Keratinocyte (primary cell): ENCODE measurements around the gene CAT. TPM values are rescaled to one million over a fixed set of nuclear protein-coding genes. Genes with fewer than 3 reads are reported as not detected.

Source experiments
- DNase-seq: peaks from one replicate; pipeline ENCODE4 v3.0.0-alpha.2; 2011; ENCODE audit warnings: low read depth, missing footprints, low spot score
- FAIRE-seq: peaks from 2 replicates; lab custom pipeline; 2011; peaks lifted over from hg19 to GRCh38; lab: Jason Lieb, UNC
- H2AFZ ChIP-seq: 2 replicates; pipeline ENCODE4 v1.6.0; 2012; ENCODE audit warnings: low read length, control low read depth, inconsistent platforms; ENCODE audit not compliant: control insufficient read depth
- H3K27ac ChIP-seq: 2 replicates; pipeline ENCODE4 v1.5.1; 2011; ENCODE audit warnings: low read length; ENCODE audit not compliant: control insufficient read depth, insufficient read depth
- H3K27me3 ChIP-seq: 3 replicates; pipeline ENCODE4 v1.6.0; 2011; ENCODE audit warnings: low read length; ENCODE audit not compliant: control insufficient read depth, insufficient read depth; ENCODE audit errors: extremely low read depth
- H3K36me3 ChIP-seq, 2 experiments: 2 replicates in 1 of 2; 3 replicates in 1 of 2; pipeline ENCODE4 v1.5.1; 2011; ENCODE audit warnings: low read length in 2 of 2, mild to moderate bottlenecking in 1 of 2; ENCODE audit not compliant: control insufficient read depth in 2 of 2, insufficient read depth in 2 of 2; ENCODE audit errors: extremely low read depth in 1 of 2
- H3K4me1 ChIP-seq: 3 replicates; pipeline ENCODE4 v1.5.1; 2011; ENCODE audit warnings: low read length; ENCODE audit not compliant: control insufficient read depth, insufficient read depth; ENCODE audit errors: extremely low read depth
- H3K4me2 ChIP-seq: 3 replicates; pipeline ENCODE4 v1.6.0; 2011; ENCODE audit warnings: low read depth, low read length; ENCODE audit not compliant: control insufficient read depth, insufficient read depth; ENCODE audit errors: extremely low read depth
- H3K4me3 ChIP-seq, 3 experiments: fragments of 200-600 bp in 1 of 3; sonication (generic) in 1 of 3; 2 replicates in 2 of 3; 3 replicates in 1 of 3; pipeline ENCODE4 v1.5.1; 2011 to 2016; ENCODE audit warnings: low read length in 3 of 3, mild to moderate bottlenecking in 3 of 3, control low read depth in 2 of 3, inconsistent platforms in 1 of 3, low read depth in 1 of 3, mixed read lengths in 1 of 3, mixed run types in 1 of 3, moderate library complexity in 1 of 3; ENCODE audit not compliant: control insufficient read depth in 2 of 3, insufficient read depth in 2 of 3; ENCODE audit errors: extremely low read depth in 1 of 3
- H3K79me2 ChIP-seq: 2 replicates; pipeline ENCODE4 v1.6.0; 2012; ENCODE audit warnings: low read length; ENCODE audit not compliant: control insufficient read depth, insufficient read depth
- H3K9ac ChIP-seq: 3 replicates; pipeline ENCODE4 v1.6.0; 2011; ENCODE audit warnings: low read length; ENCODE audit not compliant: control insufficient read depth, insufficient read depth; ENCODE audit errors: extremely low read depth
- H3K9me1 ChIP-seq: 3 replicates; pipeline ENCODE4 v1.6.0; 2011; ENCODE audit warnings: low read length; ENCODE audit not compliant: control insufficient read depth, insufficient read depth; ENCODE audit errors: extremely low read depth
- H3K9me3 ChIP-seq: 2 replicates; pipeline ENCODE4 v1.5.1; 2012; ENCODE audit warnings: low read depth, low read length; ENCODE audit not compliant: control insufficient read depth
- H4K20me1 ChIP-seq: 3 replicates; pipeline ENCODE4 v1.6.0; 2011; ENCODE audit warnings: low read length; ENCODE audit not compliant: control insufficient read depth, insufficient read depth; ENCODE audit errors: extremely low read depth
- EZH2 ChIP-seq: IDR thresholded peaks from one replicate; pipeline ENCODE4 v1.6.1; 2012; ENCODE audit warnings: inconsistent platforms, mild to moderate bottlenecking, low read length, moderate library complexity
- dilution Hi-C: fragments of 300-500 bp; cut with MboI; formaldehyde crosslinking; loops from one replicate; pipeline ENCODE4 v1.7.0; 2020; ENCODE audit warnings: low sequenced_read_pairs; ENCODE audit not compliant: extremely low pct_ligation_motif_present
- polyA plus RNA-seq, 5 experiments: library from polyadenylated mRNA; depleted of rRNA in 3 of 5; stranded (reverse) in 3 of 5; stranded (forward) in 1 of 5; unstranded in 1 of 5; fragments of >200 nt; gene quantifications; 1 replicate in 1 of 5; 2 replicates in 3 of 5; 3 replicates in 1 of 5; pipeline versions ENCODE4 v1.2.1 to v1.2.3, GENCODE V29; 2011 to 2012; ENCODE audit warnings: missing spikeins in 2 of 5, low read depth in 1 of 5, low replicate concordance in 1 of 5
- TF ChIP-seq, protein P1 (sequence below), 3 experiments: IDR thresholded peaks in 1 of 3; conservative IDR thresholded peaks in 1 of 3; optimal IDR thresholded peaks in 1 of 3; 2 replicates in 2 of 3; 3 replicates in 1 of 3; pipeline versions ENCODE3 to v1.5.1; 2011; ENCODE audit warnings: low read length in 3 of 3, mild to moderate bottlenecking in 3 of 3, moderate library complexity in 2 of 3, control low read depth in 1 of 3, inconsistent platforms in 1 of 3; ENCODE audit not compliant: insufficient read depth in 2 of 3; ENCODE audit errors: extremely low read depth in 1 of 3

CAT gene
- polyA plus RNA-seq, 1 donor (not counting 4 experiments of a cell fraction or from before 2014, with no cell fraction given), result 94.8 TPM

DNA sequence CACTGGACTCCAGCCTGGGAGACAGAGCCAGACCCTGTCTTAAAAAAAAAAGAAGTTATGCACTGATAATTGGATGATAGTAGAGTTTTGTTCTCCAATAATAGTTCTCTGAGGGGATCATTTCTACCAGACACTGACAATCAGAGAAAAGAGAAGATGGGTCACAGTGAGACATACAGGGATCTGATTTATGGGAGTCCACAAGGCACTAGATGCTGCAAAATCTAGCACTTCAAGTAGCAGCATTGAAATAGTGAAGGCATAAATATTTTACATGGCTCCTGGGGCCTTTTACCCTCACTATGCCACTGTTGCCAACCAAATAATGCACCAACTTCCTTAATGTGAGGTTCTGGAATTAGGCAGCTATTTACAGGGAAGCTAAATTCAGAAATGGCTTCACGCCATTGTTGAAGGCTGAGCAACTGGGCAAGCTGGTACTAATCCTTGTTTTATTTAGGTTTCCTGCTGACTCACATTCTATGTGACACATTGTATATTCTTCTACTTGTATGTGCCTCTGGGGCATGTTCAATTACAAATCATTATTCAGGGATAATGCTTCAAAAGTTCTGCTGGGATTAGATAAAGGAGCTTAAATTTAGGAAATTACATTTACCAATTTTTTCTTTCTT lies 42.7 kb upstream of the CAT start:
- Histone ChIP-seq H3K9me1 (no peaks in the 10 kb centered on the region), H3K4me2 (peak overlapping the region; percentile 73), H3K27ac (peak overlapping the region; percentile 42), H3K36me3 (no peaks in the 10 kb centered on the region), H3K9ac (no peak overlapping the region), H3K79me2 (no peaks in the 10 kb centered on the region), H2AFZ (no peak overlapping the region), H3K9me3 (no peaks in the 10 kb centered on the region), H3K27me3 (no peaks in the 10 kb centered on the region), H4K20me1 (no peaks in the 10 kb centered on the region), H3K4me1 (peaks cover 30% of the 10 kb centered on the region), H3K4me3 (peak overlapping the region in 2 of 3 experiments; percentile 23 to 26)
- no peak for TF ChIP-seq EZH2
- TF ChIP-seq, protein P1, sequence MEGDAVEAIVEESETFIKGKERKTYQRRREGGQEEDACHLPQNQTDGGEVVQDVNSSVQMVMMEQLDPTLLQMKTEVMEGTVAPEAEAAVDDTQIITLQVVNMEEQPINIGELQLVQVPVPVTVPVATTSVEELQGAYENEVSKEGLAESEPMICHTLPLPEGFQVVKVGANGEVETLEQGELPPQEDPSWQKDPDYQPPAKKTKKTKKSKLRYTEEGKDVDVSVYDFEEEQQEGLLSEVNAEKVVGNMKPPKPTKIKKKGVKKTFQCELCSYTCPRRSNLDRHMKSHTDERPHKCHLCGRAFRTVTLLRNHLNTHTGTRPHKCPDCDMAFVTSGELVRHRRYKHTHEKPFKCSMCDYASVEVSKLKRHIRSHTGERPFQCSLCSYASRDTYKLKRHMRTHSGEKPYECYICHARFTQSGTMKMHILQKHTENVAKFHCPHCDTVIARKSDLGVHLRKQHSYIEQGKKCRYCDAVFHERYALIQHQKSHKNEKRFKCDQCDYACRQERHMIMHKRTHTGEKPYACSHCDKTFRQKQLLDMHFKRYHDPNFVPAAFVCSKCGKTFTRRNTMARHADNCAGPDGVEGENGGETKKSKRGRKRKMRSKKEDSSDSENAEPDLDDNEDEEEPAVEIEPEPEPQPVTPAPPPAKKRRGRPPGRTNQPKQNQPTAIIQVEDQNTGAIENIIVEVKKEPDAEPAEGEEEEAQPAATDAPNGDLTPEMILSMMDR (optimal IDR thresholded peaks at IDR 0.05 in 1 of 3, IDR thresholded peaks at IDR 0.05 in 1 of 3, conservative IDR thresholded peaks at IDR 0.05 in 1 of 3; ENCODE audit: extremely low read depth in 1 of 3, insufficient read depth in 2 of 3, low read length in 3 of 3), result no peak
- DNase-seq, result peak; percentile 56
- dilution Hi-C loops, result no loop called here
- FAIRE-seq, result peak; percentile 88

DNA sequence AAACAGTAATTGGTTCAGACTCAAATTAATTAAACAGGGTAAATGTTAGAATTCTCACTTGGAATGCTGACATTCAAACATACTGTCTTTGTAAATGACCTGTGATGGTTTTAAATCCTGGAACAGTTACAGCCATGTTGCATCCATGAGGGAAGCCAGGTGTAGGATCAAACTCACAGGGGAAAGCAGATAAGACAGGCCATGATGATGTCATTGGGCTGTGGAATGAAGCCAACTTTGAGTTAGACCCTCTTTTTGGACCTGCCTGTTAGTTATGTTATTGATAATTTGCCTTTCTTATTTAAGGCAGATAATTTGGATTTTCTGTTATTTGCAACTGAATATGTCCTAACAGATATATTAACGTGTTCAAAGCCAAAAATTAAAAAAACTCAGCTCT lies 41.6 kb upstream of the CAT start:
- H3K4me3 ChIP-seq, result no peak overlapping the region
- H3K79me2 ChIP-seq, result no peaks in the 10 kb centered on the region
- peak overlapping the region; percentile 21 for H2AFZ ChIP-seq
- no peak for TF ChIP-seq EZH2
- no peaks in the 10 kb centered on the region for H3K9me3 ChIP-seq
- H3K4me1 ChIP-seq, result peaks cover 30% of the 10 kb centered on the region
- no peaks in the 10 kb centered on the region for H3K9me1 ChIP-seq
- DNase-seq (no peak), FAIRE-seq (peak; percentile 66)
- H3K27ac ChIP-seq, result peak overlapping the region; percentile 45
- peak overlapping the region; percentile 73 for H3K4me2 ChIP-seq
- no peaks in the 10 kb centered on the region for H4K20me1 ChIP-seq
- H3K36me3 ChIP-seq, result no peaks in the 10 kb centered on the region
- no peaks in the 10 kb centered on the region for H3K27me3 ChIP-seq
- dilution Hi-C loops, result no loop called here
- H3K9ac ChIP-seq, result no peak overlapping the region

- no peak overlapping the region for H3K4me2 ChIP-seq
- H3K79me2 ChIP-seq, result no peaks in the 10 kb centered on the region
- dilution Hi-C loops, result no loop called here
- H3K9me3 ChIP-seq, result no peaks in the 10 kb centered on the region
- H4K20me1 ChIP-seq, result no peaks in the 10 kb centered on the region
- H3K36me3 ChIP-seq, result no peaks in the 10 kb centered on the region
- no peak for FAIRE-seq
- H3K9me1 ChIP-seq, result no peaks in the 10 kb centered on the region
- H2AFZ ChIP-seq, result no peak overlapping the region
- peaks cover 30% of the 10 kb centered on the region for H3K4me1 ChIP-seq
- H3K4me3 ChIP-seq, result no peak overlapping the region
- H3K9ac ChIP-seq, result no peak overlapping the region
- H3K27me3 ChIP-seq, result no peaks in the 10 kb centered on the region
- TF ChIP-seq, protein P1 (optimal IDR thresholded peaks at IDR 0.05 in 1 of 3, IDR thresholded peaks at IDR 0.05 in 1 of 3, conservative IDR thresholded peaks at IDR 0.05 in 1 of 3; ENCODE audit: extremely low read depth in 1 of 3, insufficient read depth in 2 of 3, low read length in 3 of 3), result no peak
- no peak overlapping the region for H3K27ac ChIP-seq
- DNase-seq, result no peak
Measured at GRCh38 chr11:34397811-34398210, 40.9 kb upstream of the CAT start.
